ENCODE measurements around the gene UNC80.

DNA sequence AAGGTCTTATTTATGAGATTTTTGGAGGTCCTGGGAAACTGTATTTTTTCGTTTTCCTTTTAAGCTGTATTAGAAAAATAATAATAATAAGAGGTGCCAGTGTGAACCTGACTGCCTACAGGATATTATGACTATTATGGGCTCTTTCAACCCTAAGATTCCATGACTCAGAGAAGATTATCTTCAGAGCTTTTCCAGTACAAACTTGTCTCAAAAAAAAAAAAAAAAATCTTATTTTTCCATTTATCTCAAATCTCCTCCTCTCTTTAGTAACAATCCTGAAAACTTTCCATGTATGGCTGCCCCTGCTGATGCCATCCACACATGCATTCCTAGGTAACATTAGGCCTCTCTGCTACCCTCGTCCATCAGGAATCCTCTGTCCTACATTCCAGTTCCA, 194.1 kb downstream of the UNC80 start:
- TF ChIP-seq CTCF (IDR thresholded peaks at IDR 0.05; ENCODE audit: low read depth, low read length): no peak
- TF ChIP-seq, protein P1, sequence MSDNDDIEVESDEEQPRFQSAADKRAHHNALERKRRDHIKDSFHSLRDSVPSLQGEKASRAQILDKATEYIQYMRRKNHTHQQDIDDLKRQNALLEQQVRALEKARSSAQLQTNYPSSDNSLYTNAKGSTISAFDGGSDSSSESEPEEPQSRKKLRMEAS (IDR thresholded peaks at IDR 0.05; ENCODE audit: low read depth, low read length): no peak
